ENCODE data around the gene CCDC149. TPM values are rescaled to one million over a fixed set of nuclear protein-coding genes. Genes with fewer than 3 reads are reported as not detected.

CCDC149 gene
- total RNA-seq, 2 experiments from 2014 or later, result 0.25 to 0.69 TPM

DNA sequence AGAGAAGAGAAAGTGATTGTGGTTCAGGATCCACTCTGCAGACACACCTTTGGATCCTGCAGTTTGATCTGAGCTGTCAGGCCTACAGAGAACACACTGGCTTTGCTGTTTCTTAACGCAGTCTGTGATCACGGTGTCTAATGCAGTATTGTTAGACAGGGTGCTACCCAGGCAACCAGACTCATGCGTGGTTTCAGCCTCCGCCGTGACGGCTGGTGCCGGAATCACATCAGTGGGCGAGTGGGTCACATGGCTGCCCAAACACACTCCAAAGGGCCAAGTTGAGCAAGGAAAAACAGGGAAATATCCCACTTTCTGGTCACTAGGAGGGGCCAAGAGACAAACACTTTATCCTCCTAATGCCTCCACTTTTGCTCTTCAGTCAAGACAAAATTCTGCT is 27.5 kb downstream of the CCDC149 start:
- no peak for ATAC-seq (ENCODE audit: poor library complexity)
- intact Hi-C loops (cut with DNase I, micrococcal nuclease), result no loop called here
- H3K4me1 Mint-ChIP-seq (ENCODE audit: low read depth), result no peaks in the 10 kb centered on the region
- H3K27ac Mint-ChIP-seq, result no peak overlapping the region
- no peaks in the 10 kb centered on the region for H3K9me3 ChIP-seq (ENCODE audit: control insufficient read depth in 1 of 2, insufficient read depth in 1 of 2, low read length in 2 of 2)
- H3K27ac ChIP-seq (ENCODE audit: low read depth in 1 of 2, low read length in 2 of 2), result no peak overlapping the region
- H3K27me3 Mint-ChIP-seq, result peaks cover 4% of the 10 kb centered on the region
- H3K4me1 ChIP-seq (ENCODE audit: insufficient read depth, low read length), result no peaks in the 10 kb centered on the region
- H3K4me3 Mint-ChIP-seq, result no peak overlapping the region
- H3K27me3 ChIP-seq (ENCODE audit: control insufficient read depth in 1 of 2, insufficient read depth in 2 of 2, low read length in 2 of 2), result no peaks in the 10 kb centered on the region
- H3K4me3 ChIP-seq (ENCODE audit: low read length), result no peak overlapping the region
- no peaks in the 10 kb centered on the region for H3K36me3 ChIP-seq (ENCODE audit: insufficient read depth, low read length)
- no peak for DNase-seq
- TF ChIP-seq, protein P1, sequence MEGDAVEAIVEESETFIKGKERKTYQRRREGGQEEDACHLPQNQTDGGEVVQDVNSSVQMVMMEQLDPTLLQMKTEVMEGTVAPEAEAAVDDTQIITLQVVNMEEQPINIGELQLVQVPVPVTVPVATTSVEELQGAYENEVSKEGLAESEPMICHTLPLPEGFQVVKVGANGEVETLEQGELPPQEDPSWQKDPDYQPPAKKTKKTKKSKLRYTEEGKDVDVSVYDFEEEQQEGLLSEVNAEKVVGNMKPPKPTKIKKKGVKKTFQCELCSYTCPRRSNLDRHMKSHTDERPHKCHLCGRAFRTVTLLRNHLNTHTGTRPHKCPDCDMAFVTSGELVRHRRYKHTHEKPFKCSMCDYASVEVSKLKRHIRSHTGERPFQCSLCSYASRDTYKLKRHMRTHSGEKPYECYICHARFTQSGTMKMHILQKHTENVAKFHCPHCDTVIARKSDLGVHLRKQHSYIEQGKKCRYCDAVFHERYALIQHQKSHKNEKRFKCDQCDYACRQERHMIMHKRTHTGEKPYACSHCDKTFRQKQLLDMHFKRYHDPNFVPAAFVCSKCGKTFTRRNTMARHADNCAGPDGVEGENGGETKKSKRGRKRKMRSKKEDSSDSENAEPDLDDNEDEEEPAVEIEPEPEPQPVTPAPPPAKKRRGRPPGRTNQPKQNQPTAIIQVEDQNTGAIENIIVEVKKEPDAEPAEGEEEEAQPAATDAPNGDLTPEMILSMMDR (IDR thresholded peaks at IDR 0.05), result no peak
- ChIA-PET CTCF (no interaction called here), POLR2A (no interaction called here)
- no peaks in the 10 kb centered on the region for H3K9me3 Mint-ChIP-seq
- H3K36me3 Mint-ChIP-seq (ENCODE audit: low read depth), result no peaks in the 10 kb centered on the region

DNA sequence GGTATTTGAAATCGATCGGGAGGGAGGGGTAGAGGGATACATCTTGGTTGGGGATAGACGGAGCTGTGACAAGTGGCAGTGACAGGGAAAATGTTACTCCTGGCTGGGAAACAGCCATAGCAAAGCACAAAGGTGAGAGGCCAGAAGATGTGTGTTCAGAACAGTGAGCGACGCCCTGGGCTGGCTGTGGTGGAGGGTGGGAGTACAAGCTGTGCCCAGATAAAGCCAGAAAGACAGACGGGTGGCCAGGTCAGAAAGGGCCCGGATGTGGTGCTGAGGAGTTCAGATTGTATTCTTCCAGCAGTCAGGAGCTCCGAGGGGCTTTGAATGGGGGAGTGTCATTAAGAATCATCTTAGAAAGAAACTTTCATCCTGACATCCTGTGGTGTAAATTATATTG is 27.9 kb downstream of the CCDC149 start:
- Histone ChIP-seq H3K9me3 (ENCODE audit: control insufficient read depth in 1 of 2, insufficient read depth in 1 of 2, low read length in 2 of 2) (no peaks in the 10 kb centered on the region), H3K27ac (ENCODE audit: low read depth in 1 of 2, low read length in 2 of 2) (no peak overlapping the region), H3K4me1 (ENCODE audit: insufficient read depth, low read length) (no peaks in the 10 kb centered on the region), H3K27me3 (ENCODE audit: control insufficient read depth in 1 of 2, insufficient read depth in 2 of 2, low read length in 2 of 2) (no peaks in the 10 kb centered on the region), H3K36me3 (ENCODE audit: insufficient read depth, low read length) (no peaks in the 10 kb centered on the region), H3K4me3 (ENCODE audit: low read length) (no peak overlapping the region)
- no peak overlapping the region for H3K27ac Mint-ChIP-seq
- no peaks in the 10 kb centered on the region for H3K4me1 Mint-ChIP-seq (ENCODE audit: low read depth)
- DNase-seq, result no peak
- no peaks in the 10 kb centered on the region for H3K36me3 Mint-ChIP-seq (ENCODE audit: low read depth)
- ChIA-PET CTCF (no interaction called here), POLR2A (no interaction called here)
- TF ChIP-seq, protein P1 (IDR thresholded peaks at IDR 0.05), result no peak
- H3K4me3 Mint-ChIP-seq, result no peak overlapping the region
- intact Hi-C loops (cut with DNase I, micrococcal nuclease), result no loop called here
- no peaks in the 10 kb centered on the region for H3K9me3 Mint-ChIP-seq
- H3K27me3 Mint-ChIP-seq, result peaks cover 2% of the 10 kb centered on the region
- no peak for ATAC-seq (ENCODE audit: poor library complexity)

DNA sequence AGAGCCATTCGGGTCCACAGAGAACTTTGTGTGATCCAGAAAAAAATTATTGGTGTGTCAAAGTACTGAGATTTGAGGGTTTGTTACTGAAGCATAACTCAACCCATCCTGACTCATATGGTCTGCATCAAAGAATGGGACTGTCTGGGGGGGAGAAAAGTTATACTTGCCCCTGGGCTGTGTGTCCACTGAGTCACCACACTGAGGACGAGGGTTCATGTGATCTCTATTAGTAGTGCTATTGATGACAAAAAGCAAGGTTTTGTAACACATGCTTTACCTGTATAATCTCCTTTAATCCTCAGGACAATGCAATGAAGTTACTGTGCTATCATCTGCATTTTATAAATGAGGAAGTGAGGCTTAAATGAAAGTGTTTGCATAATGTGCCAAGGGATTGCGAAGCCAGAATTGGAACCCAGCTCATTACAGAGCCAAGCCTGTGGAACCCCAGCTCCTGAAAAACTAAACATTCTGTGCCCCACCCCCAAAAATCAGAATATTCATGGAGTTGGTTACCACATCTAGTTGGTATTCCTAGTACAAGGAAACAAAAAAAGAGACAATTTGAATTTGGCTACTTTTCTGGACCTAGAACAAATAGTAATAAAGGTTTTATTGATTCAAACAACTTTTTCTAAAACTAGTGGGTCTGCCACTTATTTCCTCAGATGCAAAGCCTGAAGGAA is 31.2 kb downstream of the CCDC149 start:
- H3K27me3 ChIP-seq (ENCODE audit: control insufficient read depth in 1 of 2, insufficient read depth in 2 of 2, low read length in 2 of 2), result no peaks in the 10 kb centered on the region
- no peaks in the 10 kb centered on the region for H3K4me1 Mint-ChIP-seq (ENCODE audit: low read depth)
- DNase-seq (no peak), ATAC-seq (ENCODE audit: poor library complexity) (no peak)
- POLR2A ChIA-PET, result no interaction called here
- H3K4me3 ChIP-seq (ENCODE audit: low read length), result no peak overlapping the region
- no peak overlapping the region for H3K27ac Mint-ChIP-seq
- H3K27me3 Mint-ChIP-seq, result no peaks in the 10 kb centered on the region
- H3K36me3 Mint-ChIP-seq (ENCODE audit: low read depth), result no peaks in the 10 kb centered on the region
- no peak overlapping the region for H3K27ac ChIP-seq (ENCODE audit: low read depth in 1 of 2, low read length in 2 of 2)
- CTCF ChIA-PET, result no interaction called here
- H3K9me3 ChIP-seq (ENCODE audit: control insufficient read depth in 1 of 2, insufficient read depth in 1 of 2, low read length in 2 of 2), result no peaks in the 10 kb centered on the region
- TF ChIP-seq, protein P1 (IDR thresholded peaks at IDR 0.05), result no peak
- intact Hi-C loops (cut with DNase I, micrococcal nuclease), result no loop called here
- no peak overlapping the region for H3K4me3 Mint-ChIP-seq
- H3K36me3 ChIP-seq (ENCODE audit: insufficient read depth, low read length), result no peaks in the 10 kb centered on the region
- no peaks in the 10 kb centered on the region for H3K4me1 ChIP-seq (ENCODE audit: insufficient read depth, low read length)
- H3K9me3 Mint-ChIP-seq, result no peaks in the 10 kb centered on the region

All from CD4-positive, alpha-beta T cell (primary cell).